HEK293 (cell line): ENCODE measurements around the gene NUDT13.

Experiments
- CTCF ChIA-PET: fragments of 350-600 bp; formaldehyde crosslinking; extraction: SDS; loops from one replicate; lab custom pipeline; 2021; ENCODE audit warnings: antibody characterized with exemption; lab: Yijun Ruan, JAX
- POLR2A ChIA-PET: fragments of 300-600 bp; formaldehyde crosslinking; extraction: SDS; loops from one replicate; lab custom pipeline; 2020; ENCODE audit warnings: antibody characterized with exemption, inconsistent platforms; lab: Yijun Ruan, JAX
- H3K27ac ChIP-seq: fragments of 200-500 bp; sonication (Bioruptor generic); 2 replicates; pipeline ENCODE4 v1.5.1; 2014; ENCODE audit warnings: low read depth, low read length, control low read depth, inconsistent platforms; ENCODE audit errors: extremely low read depth
- H3K36me3 ChIP-seq, 2 experiments: fragments of 200-500 bp in 1 of 2; sonication (Bioruptor generic) in 1 of 2; 1 replicate in 1 of 2; 2 replicates in 1 of 2; pipeline ENCODE4 v1.5.1; 2014 to 2017; ENCODE audit warnings: inconsistent platforms in 2 of 2, low read length in 2 of 2; ENCODE audit not compliant: control insufficient read depth in 2 of 2, insufficient read depth in 1 of 2
- H3K4me1 ChIP-seq: fragments of 200-500 bp; sonication (Bioruptor generic); 2 replicates; pipeline ENCODE4 v1.5.1; 2014; ENCODE audit warnings: mild to moderate bottlenecking, low read length, inconsistent platforms; ENCODE audit not compliant: control insufficient read depth, insufficient read depth
- H3K4me3 ChIP-seq: 2 replicates; pipeline ENCODE4 v1.5.1; 2011; ENCODE audit warnings: low read depth, mild to moderate bottlenecking, control low read depth, low read length, moderate library complexity
- H3K9me3 ChIP-seq: fragments of 200-500 bp; sonication (Bioruptor generic); 2 replicates; pipeline ENCODE4 v1.5.1; 2014; ENCODE audit warnings: low read depth, low read length, inconsistent platforms; ENCODE audit not compliant: control insufficient read depth, insufficient read depth
- IKZF3 ChIP-seq: fragments of 450-650 bp; IDR thresholded peaks from 2 replicates; pipeline ENCODE4 v1.5.0; 2018; ENCODE audit warnings: missing biosample characterization, mild to moderate bottlenecking, missing genetic modification characterization, moderate library complexity
- SCRT1 ChIP-seq: fragments of 450-650 bp; formaldehyde crosslinking; IDR thresholded peaks from 2 replicates; pipeline ENCODE4 v1.5.1; 2016; ENCODE audit warnings: missing biosample characterization, missing genetic modification characterization, borderline replicate concordance
- SCRT2 ChIP-seq: fragments of 450-650 bp; formaldehyde crosslinking; IDR thresholded peaks from 2 replicates; pipeline ENCODE4 v1.5.1; 2016; ENCODE audit warnings: missing biosample characterization, missing genetic modification characterization
- ZBTB17 ChIP-seq: fragments of 450-650 bp; formaldehyde crosslinking; IDR thresholded peaks from 2 replicates; pipeline ENCODE4 v1.5.1; 2016; ENCODE audit warnings: missing biosample characterization, missing genetic modification characterization
- ZBTB7A ChIP-seq: fragments of 450-650 bp; formaldehyde crosslinking; IDR thresholded peaks from 2 replicates; pipeline ENCODE4 v1.5.1; 2016; ENCODE audit warnings: low read depth, missing biosample characterization, missing genetic modification characterization
- ZNF10 ChIP-seq: fragments of 450-650 bp; formaldehyde crosslinking; IDR thresholded peaks from 2 replicates; pipeline ENCODE4 v1.5.1; 2017; ENCODE audit warnings: missing biosample characterization, missing genetic modification characterization
- ZNF24 ChIP-seq: fragments of 450-650 bp; formaldehyde crosslinking; IDR thresholded peaks from 2 replicates; pipeline ENCODE4 v1.5.1; 2016; ENCODE audit warnings: missing biosample characterization, missing genetic modification characterization
- ZNF366 ChIP-seq: fragments of 450-650 bp; formaldehyde crosslinking; conservative IDR thresholded peaks from 2 replicates; pipeline ENCODE4 v1.5.1; 2016; ENCODE audit warnings: missing biosample characterization, missing genetic modification characterization
- ZNF48 ChIP-seq: fragments of 450-650 bp; formaldehyde crosslinking; IDR thresholded peaks from 2 replicates; pipeline ENCODE4 v1.5.1; 2016; ENCODE audit warnings: missing biosample characterization, missing genetic modification characterization
- ZNF501 ChIP-seq: fragments of 450-650 bp; formaldehyde crosslinking; IDR thresholded peaks from 2 replicates; pipeline ENCODE4 v1.5.1; 2016; ENCODE audit warnings: missing biosample characterization, missing genetic modification characterization
- ZSCAN23 ChIP-seq: fragments of 450-650 bp; formaldehyde crosslinking; IDR thresholded peaks from 2 replicates; pipeline ENCODE4 v1.5.1; 2016; ENCODE audit warnings: missing biosample characterization, missing genetic modification characterization
- ZXDB ChIP-seq: fragments of 450-650 bp; formaldehyde crosslinking; IDR thresholded peaks from 2 replicates; pipeline ENCODE4 v1.5.1; 2016; ENCODE audit warnings: missing biosample characterization, missing genetic modification characterization
- TF ChIP-seq, protein P1 (sequence below): fragments of 450-650 bp; formaldehyde crosslinking; IDR thresholded peaks from 2 replicates; pipeline ENCODE4 v1.5.1; 2016; ENCODE audit warnings: missing biosample characterization, missing genetic modification characterization
- TF ChIP-seq, protein P2 (sequence below): fragments of 450-650 bp; formaldehyde crosslinking; IDR thresholded peaks from 2 replicates; pipeline ENCODE4 v1.5.1; 2017; ENCODE audit warnings: missing biosample characterization, missing genetic modification characterization
- TF ChIP-seq, protein P3 (sequence below): fragments of 450-650 bp; formaldehyde crosslinking; IDR thresholded peaks from 2 replicates; pipeline ENCODE4 v1.5.1; 2016; ENCODE audit warnings: missing biosample characterization, missing genetic modification characterization
- TF ChIP-seq, protein P4 (sequence below): fragments of 450-650 bp; formaldehyde crosslinking; IDR thresholded peaks from 2 replicates; pipeline ENCODE4 v1.5.1; 2017; ENCODE audit warnings: missing biosample characterization, mild to moderate bottlenecking, missing genetic modification characterization, moderate library complexity
- TF ChIP-seq, protein P5 (sequence below): fragments of 450-650 bp; formaldehyde crosslinking; IDR thresholded peaks from 2 replicates; pipeline ENCODE4 v1.5.1; 2017; ENCODE audit warnings: missing biosample characterization, missing genetic modification characterization
- TF ChIP-seq, protein P6 (sequence below): fragments of 450-650 bp; formaldehyde crosslinking; IDR thresholded peaks from 2 replicates; pipeline ENCODE4 v1.5.1; 2016; ENCODE audit warnings: missing biosample characterization, missing genetic modification characterization
- TF ChIP-seq, protein P7 (sequence below): fragments of 450-650 bp; IDR thresholded peaks from 2 replicates; pipeline ENCODE4 v1.5.1; 2018; ENCODE audit warnings: missing biosample characterization, mild to moderate bottlenecking, missing genetic modification characterization

The NUDT13 gene

DNA sequence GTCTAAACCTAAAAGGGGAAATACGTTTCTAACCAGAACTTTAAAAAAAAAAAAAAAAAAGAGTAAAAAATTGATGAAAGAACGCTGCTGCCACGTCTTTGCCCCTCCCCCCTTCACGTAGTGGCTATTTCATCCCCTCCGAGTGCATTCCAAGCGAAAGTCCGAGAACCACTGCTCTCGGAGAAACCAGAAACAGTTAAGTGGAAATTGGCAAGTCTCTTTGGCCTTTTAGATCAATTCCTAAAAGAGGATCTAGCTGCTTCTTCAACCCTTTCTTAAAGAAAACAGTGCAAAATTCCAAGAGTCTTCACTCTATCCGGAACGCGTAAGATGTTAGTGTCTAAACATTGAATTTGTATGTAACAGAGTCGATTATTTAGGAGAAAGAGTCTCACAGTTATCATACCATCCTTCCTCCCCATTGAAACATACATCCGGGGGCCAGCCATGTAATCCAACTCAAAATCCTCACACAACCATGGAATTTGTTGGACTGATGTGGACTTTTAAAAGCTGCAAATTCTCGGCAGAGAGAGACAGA, 14.7 kb upstream of the NUDT13 start (continued):
- TF ChIP-seq, protein P1, sequence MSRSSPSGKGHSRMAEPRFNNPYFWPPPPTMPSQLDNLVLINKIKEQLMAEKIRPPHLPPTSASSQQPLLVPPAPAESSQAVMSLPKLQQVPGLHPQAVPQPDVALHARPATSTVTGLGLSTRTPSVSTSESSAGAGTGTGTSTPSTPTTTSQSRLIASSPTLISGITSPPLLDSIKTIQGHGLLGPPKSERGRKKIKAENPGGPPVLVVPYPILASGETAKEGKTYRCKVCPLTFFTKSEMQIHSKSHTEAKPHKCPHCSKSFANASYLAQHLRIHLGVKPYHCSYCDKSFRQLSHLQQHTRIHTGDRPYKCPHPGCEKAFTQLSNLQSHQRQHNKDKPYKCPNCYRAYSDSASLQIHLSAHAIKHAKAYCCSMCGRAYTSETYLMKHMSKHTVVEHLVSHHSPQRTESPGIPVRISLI, result 0 out of 2 replicates have a peak, but pooled peaks have one; percentile 66
- TF ChIP-seq ZNF366 (tag by site-specific recombination) (peak; percentile 74), ZNF501 (peak; percentile 21; the same call in 1 of the 2 replicates), ZBTB7A (no peak), IKZF3 (0 out of 2 replicates have a peak, but pooled peaks have one; percentile 15), ZXDB (tag by site-specific recombination) (0 out of 2 replicates have a peak, but pooled peaks have one; percentile 4), ZBTB17 (tag by site-specific recombination) (peak; percentile 80), ZSCAN23 (tag by site-specific recombination) (no peak)
- TF ChIP-seq, protein P2, sequence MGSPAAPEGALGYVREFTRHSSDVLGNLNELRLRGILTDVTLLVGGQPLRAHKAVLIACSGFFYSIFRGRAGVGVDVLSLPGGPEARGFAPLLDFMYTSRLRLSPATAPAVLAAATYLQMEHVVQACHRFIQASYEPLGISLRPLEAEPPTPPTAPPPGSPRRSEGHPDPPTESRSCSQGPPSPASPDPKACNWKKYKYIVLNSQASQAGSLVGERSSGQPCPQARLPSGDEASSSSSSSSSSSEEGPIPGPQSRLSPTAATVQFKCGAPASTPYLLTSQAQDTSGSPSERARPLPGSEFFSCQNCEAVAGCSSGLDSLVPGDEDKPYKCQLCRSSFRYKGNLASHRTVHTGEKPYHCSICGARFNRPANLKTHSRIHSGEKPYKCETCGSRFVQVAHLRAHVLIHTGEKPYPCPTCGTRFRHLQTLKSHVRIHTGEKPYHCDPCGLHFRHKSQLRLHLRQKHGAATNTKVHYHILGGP, result peak; percentile 25; the same call in 1 of the 2 replicates
- TF ChIP-seq, protein P3, sequence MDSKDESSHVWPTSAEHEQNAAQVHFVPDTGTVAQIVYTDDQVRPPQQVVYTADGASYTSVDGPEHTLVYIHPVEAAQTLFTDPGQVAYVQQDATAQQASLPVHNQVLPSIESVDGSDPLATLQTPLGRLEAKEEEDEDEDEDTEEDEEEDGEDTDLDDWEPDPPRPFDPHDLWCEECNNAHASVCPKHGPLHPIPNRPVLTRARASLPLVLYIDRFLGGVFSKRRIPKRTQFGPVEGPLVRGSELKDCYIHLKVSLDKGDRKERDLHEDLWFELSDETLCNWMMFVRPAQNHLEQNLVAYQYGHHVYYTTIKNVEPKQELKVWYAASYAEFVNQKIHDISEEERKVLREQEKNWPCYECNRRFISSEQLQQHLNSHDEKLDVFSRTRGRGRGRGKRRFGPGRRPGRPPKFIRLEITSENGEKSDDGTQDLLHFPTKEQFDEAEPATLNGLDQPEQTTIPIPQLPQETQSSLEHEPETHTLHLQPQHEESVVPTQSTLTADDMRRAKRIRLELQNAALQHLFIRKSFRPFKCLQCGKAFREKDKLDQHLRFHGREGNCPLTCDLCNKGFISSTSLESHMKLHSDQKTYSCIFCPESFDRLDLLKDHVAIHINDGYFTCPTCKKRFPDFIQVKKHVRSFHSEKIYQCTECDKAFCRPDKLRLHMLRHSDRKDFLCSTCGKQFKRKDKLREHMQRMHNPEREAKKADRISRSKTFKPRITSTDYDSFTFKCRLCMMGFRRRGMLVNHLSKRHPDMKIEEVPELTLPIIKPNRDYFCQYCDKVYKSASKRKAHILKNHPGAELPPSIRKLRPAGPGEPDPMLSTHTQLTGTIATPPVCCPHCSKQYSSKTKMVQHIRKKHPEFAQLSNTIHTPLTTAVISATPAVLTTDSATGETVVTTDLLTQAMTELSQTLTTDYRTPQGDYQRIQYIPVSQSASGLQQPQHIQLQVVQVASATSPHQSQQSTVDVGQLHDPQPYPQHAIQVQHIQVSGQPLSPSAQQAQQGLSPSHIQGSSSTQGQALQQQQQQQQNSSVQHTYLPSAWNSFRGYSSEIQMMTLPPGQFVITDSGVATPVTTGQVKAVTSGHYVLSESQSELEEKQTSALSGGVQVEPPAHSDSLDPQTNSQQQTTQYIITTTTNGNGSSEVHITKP (tag by site-specific recombination), result peak; percentile 10; the same call in 1 of the 2 replicates
- TF ChIP-seq, protein P4, sequence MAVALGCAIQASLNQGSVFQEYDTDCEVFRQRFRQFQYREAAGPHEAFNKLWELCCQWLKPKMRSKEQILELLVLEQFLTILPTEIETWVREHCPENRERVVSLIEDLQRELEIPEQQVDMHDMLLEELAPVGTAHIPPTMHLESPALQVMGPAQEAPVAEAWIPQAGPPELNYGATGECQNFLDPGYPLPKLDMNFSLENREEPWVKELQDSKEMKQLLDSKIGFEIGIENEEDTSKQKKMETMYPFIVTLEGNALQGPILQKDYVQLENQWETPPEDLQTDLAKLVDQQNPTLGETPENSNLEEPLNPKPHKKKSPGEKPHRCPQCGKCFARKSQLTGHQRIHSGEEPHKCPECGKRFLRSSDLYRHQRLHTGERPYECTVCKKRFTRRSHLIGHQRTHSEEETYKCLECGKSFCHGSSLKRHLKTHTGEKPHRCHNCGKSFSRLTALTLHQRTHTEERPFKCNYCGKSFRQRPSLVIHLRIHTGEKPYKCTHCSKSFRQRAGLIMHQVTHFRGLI (tag by site-specific recombination), result no peak
- TF ChIP-seq, protein P5, sequence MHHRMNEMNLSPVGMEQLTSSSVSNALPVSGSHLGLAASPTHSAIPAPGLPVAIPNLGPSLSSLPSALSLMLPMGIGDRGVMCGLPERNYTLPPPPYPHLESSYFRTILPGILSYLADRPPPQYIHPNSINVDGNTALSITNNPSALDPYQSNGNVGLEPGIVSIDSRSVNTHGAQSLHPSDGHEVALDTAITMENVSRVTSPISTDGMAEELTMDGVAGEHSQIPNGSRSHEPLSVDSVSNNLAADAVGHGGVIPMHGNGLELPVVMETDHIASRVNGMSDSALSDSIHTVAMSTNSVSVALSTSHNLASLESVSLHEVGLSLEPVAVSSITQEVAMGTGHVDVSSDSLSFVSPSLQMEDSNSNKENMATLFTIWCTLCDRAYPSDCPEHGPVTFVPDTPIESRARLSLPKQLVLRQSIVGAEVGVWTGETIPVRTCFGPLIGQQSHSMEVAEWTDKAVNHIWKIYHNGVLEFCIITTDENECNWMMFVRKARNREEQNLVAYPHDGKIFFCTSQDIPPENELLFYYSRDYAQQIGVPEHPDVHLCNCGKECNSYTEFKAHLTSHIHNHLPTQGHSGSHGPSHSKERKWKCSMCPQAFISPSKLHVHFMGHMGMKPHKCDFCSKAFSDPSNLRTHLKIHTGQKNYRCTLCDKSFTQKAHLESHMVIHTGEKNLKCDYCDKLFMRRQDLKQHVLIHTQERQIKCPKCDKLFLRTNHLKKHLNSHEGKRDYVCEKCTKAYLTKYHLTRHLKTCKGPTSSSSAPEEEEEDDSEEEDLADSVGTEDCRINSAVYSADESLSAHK (tag by site-specific recombination), result peak; percentile 97
- TF ChIP-seq, all 188 proteins: peak for 17

DNA sequence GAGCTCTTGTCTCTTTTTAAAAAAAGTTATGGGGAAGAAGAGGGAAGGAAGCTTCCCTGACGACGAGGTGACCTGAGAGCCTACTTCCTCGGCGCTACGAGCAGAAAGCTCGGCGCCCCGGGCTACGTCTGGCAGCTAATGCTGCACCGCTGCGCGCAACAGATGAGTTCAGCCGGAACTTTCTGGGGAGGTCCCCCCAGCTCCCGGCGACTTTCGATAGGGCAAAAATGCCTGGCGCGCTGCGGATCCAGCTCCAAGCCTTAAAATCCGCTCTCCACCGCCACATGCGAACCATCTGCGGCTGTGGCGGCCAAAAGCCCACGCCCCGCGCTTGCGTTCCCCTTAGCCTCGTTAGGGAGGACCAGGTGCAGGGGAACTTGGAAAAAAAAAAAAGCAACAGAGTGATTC, 14.2 kb upstream of the NUDT13 start:
- no peaks in the 10 kb centered on the region for H3K9me3 ChIP-seq
- peak overlapping the region; percentile 90 for H3K27ac ChIP-seq
- POLR2A ChIA-PET, result interaction anchor here (0.6 to 2.9 kb wide), 15 partner anchors 9 to 823 kb away, joined by 3 to 52 read pairs (median 4); partner anchors contain the start of genes DDIT4, DNAJB12, DNAJC9 and ECD
- peaks cover 0 to 3% of the 10 kb centered on the region in 2 experiments; a peak in 2 of 3 replicates for H3K36me3 ChIP-seq
- CTCF ChIA-PET, result interaction anchor here (0.6 to 4.2 kb wide), 9 partner anchors 12 to 869 kb away, joined by 3 to 40 read pairs (median 3); partner anchors contain the start of gene NUDT13
- H3K4me3 ChIP-seq, result peak overlapping the region; percentile 82
- H3K4me1 ChIP-seq, result no peaks in the 10 kb centered on the region; the same call in 1 of the 2 replicates
- TF ChIP-seq, protein P6, sequence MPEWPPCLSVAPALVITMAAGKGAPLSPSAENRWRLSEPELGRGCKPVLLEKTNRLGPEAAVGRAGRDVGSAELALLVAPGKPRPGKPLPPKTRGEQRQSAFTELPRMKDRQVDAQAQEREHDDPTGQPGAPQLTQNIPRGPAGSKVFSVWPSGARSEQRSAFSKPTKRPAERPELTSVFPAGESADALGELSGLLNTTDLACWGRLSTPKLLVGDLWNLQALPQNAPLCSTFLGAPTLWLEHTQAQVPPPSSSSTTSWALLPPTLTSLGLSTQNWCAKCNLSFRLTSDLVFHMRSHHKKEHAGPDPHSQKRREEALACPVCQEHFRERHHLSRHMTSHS (tag by site-specific recombination), result no peak
- peak; percentile 98 for TF ChIP-seq SCRT2 (tag by site-specific recombination)
- TF ChIP-seq ZNF10 (tag by site-specific recombination), result peak; percentile 72
- TF ChIP-seq SCRT1 (tag by site-specific recombination), result peak; percentile 83
- TF ChIP-seq, protein P7, sequence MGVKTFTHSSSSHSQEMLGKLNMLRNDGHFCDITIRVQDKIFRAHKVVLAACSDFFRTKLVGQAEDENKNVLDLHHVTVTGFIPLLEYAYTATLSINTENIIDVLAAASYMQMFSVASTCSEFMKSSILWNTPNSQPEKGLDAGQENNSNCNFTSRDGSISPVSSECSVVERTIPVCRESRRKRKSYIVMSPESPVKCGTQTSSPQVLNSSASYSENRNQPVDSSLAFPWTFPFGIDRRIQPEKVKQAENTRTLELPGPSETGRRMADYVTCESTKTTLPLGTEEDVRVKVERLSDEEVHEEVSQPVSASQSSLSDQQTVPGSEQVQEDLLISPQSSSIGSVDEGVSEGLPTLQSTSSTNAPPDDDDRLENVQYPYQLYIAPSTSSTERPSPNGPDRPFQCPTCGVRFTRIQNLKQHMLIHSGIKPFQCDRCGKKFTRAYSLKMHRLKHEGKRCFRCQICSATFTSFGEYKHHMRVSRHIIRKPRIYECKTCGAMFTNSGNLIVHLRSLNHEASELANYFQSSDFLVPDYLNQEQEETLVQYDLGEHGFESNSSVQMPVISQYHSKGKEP (tag by site-specific recombination), result 0 out of 2 replicates have a peak, but pooled peaks have one; percentile 33
- TF ChIP-seq ZNF48 (tag by site-specific recombination), result no peak
- peak; percentile 64 for TF ChIP-seq ZBTB17 (tag by site-specific recombination)
- no peak for TF ChIP-seq ZNF24 (tag by site-specific recombination)
